Adipocyte (in vitro differentiated cells): ENCODE results near the gene DACH1.

Source experiments
- DNase-seq: peaks from one replicate; pipeline ENCODE4 v3.0.0-alpha.2; 2015; ENCODE audit warnings: low read depth
- H3K27me3 ChIP-seq: replicated peaks from 2 replicates; pipeline ENCODE4 v1.7.0; 2013; ENCODE audit warnings: mild to moderate bottlenecking, low read length, moderate library complexity; ENCODE audit not compliant: control insufficient read depth, insufficient read depth
- H3K36me3 ChIP-seq: 2 replicates; pipeline ENCODE4 v1.7.0; 2013; ENCODE audit warnings: low read length, mild to moderate bottlenecking, moderate library complexity; ENCODE audit not compliant: control insufficient read depth, insufficient read depth, severe bottlenecking
- H3K4me1 ChIP-seq: 2 replicates; pipeline ENCODE4 v1.7.0; 2013; ENCODE audit warnings: mild to moderate bottlenecking, low read length, moderate library complexity; ENCODE audit not compliant: control insufficient read depth, insufficient read depth
- H3K4me3 ChIP-seq: 2 replicates; pipeline ENCODE4 v1.7.0; 2013; ENCODE audit warnings: mild to moderate bottlenecking, low read length, moderate library complexity
- H3K9ac ChIP-seq: 2 replicates; pipeline ENCODE4 v1.7.0; 2013; ENCODE audit warnings: mild to moderate bottlenecking, low read length, moderate library complexity
- H3K9me3 ChIP-seq: 2 replicates; pipeline ENCODE4 v1.7.0; 2013; ENCODE audit warnings: mild to moderate bottlenecking, low read length, moderate library complexity; ENCODE audit not compliant: control insufficient read depth

The DACH1 gene

DNA sequence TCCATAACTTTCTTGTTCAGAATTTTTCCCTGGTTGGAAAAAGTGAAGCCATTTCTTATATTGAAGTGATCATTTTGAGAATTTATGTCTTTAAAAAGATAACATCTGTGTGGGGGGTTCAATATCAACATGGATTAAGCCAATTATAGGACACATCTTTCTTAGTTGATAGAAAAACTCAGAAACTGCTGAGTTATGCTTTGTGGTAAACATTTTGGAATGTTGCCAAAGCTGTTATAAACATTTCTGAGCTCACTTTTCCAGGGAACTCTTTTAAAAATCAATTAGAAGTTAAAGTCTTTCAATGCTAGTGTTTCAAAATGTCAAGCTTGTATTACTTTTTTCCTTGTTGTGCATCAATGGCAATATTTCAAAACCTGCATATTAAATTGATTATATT is 248.8 kb downstream of the DACH1 start:
- Histone ChIP-seq H3K36me3 (no peaks in the 10 kb centered on the region), H3K9ac (no peak overlapping the region), H3K9me3 (no peaks in the 10 kb centered on the region), H3K4me1 (no peaks in the 10 kb centered on the region), H3K27me3 (no peaks in the 10 kb centered on the region), H3K4me3 (no peak overlapping the region)
- no peak for DNase-seq

GRCh38 chr13:71617265-71617664 is 249.7 kb downstream of the DACH1 start:
- H3K9me3 ChIP-seq = no peaks in the 10 kb centered on the region
- no peak for DNase-seq
- H3K4me1 ChIP-seq = no peaks in the 10 kb centered on the region
- no peaks in the 10 kb centered on the region for H3K27me3 ChIP-seq
- H3K36me3 ChIP-seq = no peaks in the 10 kb centered on the region
- H3K4me3 ChIP-seq = no peak overlapping the region
- H3K9ac ChIP-seq = no peak overlapping the region

GRCh38 chr13:71613066-71613745 is 253.8 kb downstream of the DACH1 start:
- peaks cover 3% of the 10 kb centered on the region for H3K4me1 ChIP-seq
- no peaks in the 10 kb centered on the region for H3K36me3 ChIP-seq
- no peak overlapping the region for H3K9ac ChIP-seq
- no peak overlapping the region for H3K4me3 ChIP-seq
- no peak for DNase-seq
- H3K27me3 ChIP-seq = no peaks in the 10 kb centered on the region
- H3K9me3 ChIP-seq = no peaks in the 10 kb centered on the region

GRCh38 chr13:71611292-71611691 is 255.7 kb downstream of the DACH1 start:
- DNase-seq = no peak
- Histone ChIP-seq H3K9me3 (no peaks in the 10 kb centered on the region), H3K4me1 (peaks cover 3% of the 10 kb centered on the region), H3K9ac (no peak overlapping the region), H3K27me3 (no peaks in the 10 kb centered on the region), H3K4me3 (no peak overlapping the region), H3K36me3 (no peaks in the 10 kb centered on the region)

DNA sequence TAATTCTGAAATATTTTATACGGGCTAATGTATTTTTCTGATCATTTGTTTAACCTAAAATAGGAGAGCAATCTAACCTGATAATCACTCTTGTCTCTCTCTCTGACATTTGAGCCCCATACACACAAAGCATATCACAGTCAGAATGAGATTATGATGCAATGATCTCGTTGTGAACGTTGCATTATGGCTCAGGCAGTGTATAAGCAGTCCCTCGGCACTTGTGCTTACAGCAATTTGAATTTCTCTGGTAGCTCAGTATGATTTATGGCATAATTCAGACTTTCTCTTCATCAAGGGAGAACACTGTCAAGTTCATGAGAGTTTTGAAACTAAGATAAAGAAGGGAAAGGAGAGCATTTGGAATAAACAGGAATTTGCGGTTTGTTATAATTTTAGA is 256.1 kb downstream of the DACH1 start:
- no peak overlapping the region for H3K9ac ChIP-seq
- peaks cover 3% of the 10 kb centered on the region for H3K4me1 ChIP-seq
- H3K9me3 ChIP-seq = no peaks in the 10 kb centered on the region
- no peaks in the 10 kb centered on the region for H3K27me3 ChIP-seq
- H3K4me3 ChIP-seq = no peak overlapping the region
- no peak for DNase-seq
- H3K36me3 ChIP-seq = no peaks in the 10 kb centered on the region

- H3K4me3 ChIP-seq = no peak overlapping the region
- peaks cover 3% of the 10 kb centered on the region for H3K4me1 ChIP-seq
- no peaks in the 10 kb centered on the region for H3K9me3 ChIP-seq
- H3K9ac ChIP-seq = no peak overlapping the region
- H3K36me3 ChIP-seq = no peaks in the 10 kb centered on the region
- no peaks in the 10 kb centered on the region for H3K27me3 ChIP-seq
- no peak for DNase-seq
Measured at GRCh38 chr13:71609271-71609670, 257.7 kb downstream of the DACH1 start.

GRCh38 chr13:71607575-71607974 is 259.4 kb downstream of the DACH1 start:
- Histone ChIP-seq H3K27me3 (no peaks in the 10 kb centered on the region), H3K4me1 (peaks cover 3% of the 10 kb centered on the region), H3K9ac (no peak overlapping the region), H3K9me3 (no peaks in the 10 kb centered on the region), H3K36me3 (no peaks in the 10 kb centered on the region), H3K4me3 (no peak overlapping the region)
- no peak for DNase-seq

DNA sequence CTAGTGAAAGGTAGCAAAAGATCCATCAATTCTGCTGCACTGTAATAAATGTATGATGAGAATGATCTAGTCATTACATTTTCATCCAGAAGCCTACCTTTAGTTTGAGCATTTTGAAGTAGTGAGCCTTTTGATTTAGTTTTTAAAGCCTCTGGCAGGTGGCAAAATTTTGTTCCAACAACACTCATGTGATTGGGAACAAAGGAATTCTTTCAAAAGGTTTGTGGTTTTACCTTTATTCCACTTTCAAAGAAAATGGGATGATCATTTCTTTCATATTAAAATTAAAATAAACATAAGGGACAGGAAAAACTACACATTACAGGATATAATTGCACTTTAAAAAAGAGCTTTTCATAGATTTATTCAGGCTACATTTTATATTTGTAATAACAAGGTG is 260.2 kb downstream of the DACH1 start:
- Histone ChIP-seq H3K4me3 (no peak overlapping the region), H3K27me3 (no peaks in the 10 kb centered on the region), H3K36me3 (no peaks in the 10 kb centered on the region), H3K9me3 (no peaks in the 10 kb centered on the region), H3K4me1 (peaks cover 3% of the 10 kb centered on the region), H3K9ac (no peak overlapping the region)
- no peak for DNase-seq

- H3K9me3 ChIP-seq = no peaks in the 10 kb centered on the region
- H3K4me3 ChIP-seq = no peak overlapping the region
- DNase-seq = no peak
- no peak overlapping the region for H3K9ac ChIP-seq
- H3K27me3 ChIP-seq = no peaks in the 10 kb centered on the region
- H3K4me1 ChIP-seq = no peaks in the 10 kb centered on the region
- H3K36me3 ChIP-seq = no peaks in the 10 kb centered on the region
Measured at GRCh38 chr13:71605744-71606143, 261.3 kb downstream of the DACH1 start.

- Histone ChIP-seq H3K36me3 (no peaks in the 10 kb centered on the region), H3K9ac (no peak overlapping the region), H3K27me3 (no peaks in the 10 kb centered on the region), H3K9me3 (no peaks in the 10 kb centered on the region), H3K4me1 (no peaks in the 10 kb centered on the region), H3K4me3 (no peak overlapping the region)
- no peak for DNase-seq
Measured at GRCh38 chr13:71603255-71603654, 263.7 kb downstream of the DACH1 start.

GRCh38 chr13:71602344-71602743 is 264.7 kb downstream of the DACH1 start:
- H3K36me3 ChIP-seq = no peaks in the 10 kb centered on the region
- H3K4me1 ChIP-seq = no peaks in the 10 kb centered on the region
- H3K27me3 ChIP-seq = no peaks in the 10 kb centered on the region
- no peak for DNase-seq
- H3K4me3 ChIP-seq = no peak overlapping the region
- no peak overlapping the region for H3K9ac ChIP-seq
- H3K9me3 ChIP-seq = no peaks in the 10 kb centered on the region

DNA sequence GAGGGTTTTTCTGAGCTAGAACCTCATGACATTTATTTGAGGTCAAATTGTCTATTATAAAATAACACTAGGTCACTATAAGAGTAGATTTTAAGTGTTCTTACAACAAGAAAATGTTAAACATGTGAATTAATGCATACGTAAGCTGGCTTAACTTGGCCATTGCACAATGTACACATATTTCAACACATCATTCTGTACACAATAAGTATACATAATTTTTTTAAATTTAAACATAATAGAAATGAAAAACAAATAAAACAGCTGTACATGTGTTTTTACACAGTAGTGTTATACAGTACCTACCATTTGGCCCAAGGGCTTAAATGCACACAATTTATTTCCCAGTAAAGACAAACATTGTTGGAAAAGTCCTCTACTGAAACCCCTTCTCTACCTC is 269.9 kb downstream of the DACH1 start:
- H3K4me3 ChIP-seq = no peak overlapping the region
- no peak for DNase-seq
- H3K9me3 ChIP-seq = no peaks in the 10 kb centered on the region
- no peaks in the 10 kb centered on the region for H3K36me3 ChIP-seq
- H3K9ac ChIP-seq = no peak overlapping the region
- no peaks in the 10 kb centered on the region for H3K4me1 ChIP-seq
- H3K27me3 ChIP-seq = no peaks in the 10 kb centered on the region
